Left hindlimb (tissue), 1 donor: ENCODE results near the gene SESN3.
"Not testable (repeated sequence)": the region's sequence is repeated elsewhere in the genome, so short reads cannot be mapped to it uniquely, and the experiment has no call there.

Experiments
- DNase-seq: peaks from one replicate; pipeline ENCODE4 v3.0.0-alpha.2; 2018

The SESN3 gene

GRCh38 chr11:95248666-95249467 is 17.9 kb upstream of the SESN3 start:
- peak; percentile 39 for DNase-seq

GRCh38 chr11:95247883-95248282 is 16.9 kb upstream of the SESN3 start:
- no peak for DNase-seq

GRCh38 chr11:95247127-95247684 is 16.2 kb upstream of the SESN3 start:
- no peak for DNase-seq

GRCh38 chr11:95245581-95245980 is 14.6 kb upstream of the SESN3 start:
- no peak for DNase-seq

- no peak for DNase-seq
Measured at GRCh38 chr11:95245038-95245437, 14.0 kb upstream of the SESN3 start.

- no peak for DNase-seq
Measured at GRCh38 chr11:95243673-95244072, 12.7 kb upstream of the SESN3 start.

- DNase-seq = no peak
Measured at GRCh38 chr11:95242845-95243605, 12.0 kb upstream of the SESN3 start.

GRCh38 chr11:95242091-95242844 is 11.3 kb upstream of the SESN3 start:
- DNase-seq = no peak

- no peak for DNase-seq
Measured at GRCh38 chr11:95241681-95242081, 10.7 kb upstream of the SESN3 start.

GRCh38 chr11:95239871-95240649 is 9.1 kb upstream of the SESN3 start:
- no peak for DNase-seq

- DNase-seq = no peak
Measured at GRCh38 chr11:95232666-95233065, 1.7 kb upstream of the SESN3 start.

- DNase-seq = peak; percentile 74
Measured at GRCh38 chr11:95231881-95232605, 1.0 kb upstream of the SESN3 start.

GRCh38 chr11:95230810-95231126 is 234 bp downstream of the SESN3 start:
- no peak for DNase-seq

GRCh38 chr11:95229993-95230809 is 801 bp downstream of the SESN3 start:
- DNase-seq = peak; percentile 72

GRCh38 chr11:95229199-95229992 is 1.6 kb downstream of the SESN3 start:
- DNase-seq = no peak

- DNase-seq = no peak
Measured at GRCh38 chr11:95228081-95228749, 2.8 kb downstream of the SESN3 start.

GRCh38 chr11:95227060-95227459 is 3.9 kb downstream of the SESN3 start:
- DNase-seq = not testable (repeated sequence)

- DNase-seq = no peak
Measured at GRCh38 chr11:95222817-95223216, 8.2 kb downstream of the SESN3 start.

- DNase-seq = no peak
Measured at GRCh38 chr11:95219599-95219998, 11.4 kb downstream of the SESN3 start.
